DMS79 (cell line): ENCODE data around the gene QARS1.
A peak's percentile ranks its signal among the peaks of the same experiment; 100 is the strongest.

Experiments
- DNase-seq: peaks from one replicate; lab custom pipeline; 2025; lab: John Stamatoyannopoulos, UW

The QARS1 gene

GRCh38 chr3:49120438-49121131, 16.0 kb upstream of the QARS1 start, which contains the start of gene USP19:
TSS of gene USP19 (minus strand) at chr3:49120823. CDS start at chr3:49119145, 1,678 bp downstream.
- peak; percentile 68 for DNase-seq

GRCh38 chr3:49120096-49120437, 15.5 kb upstream of the QARS1 start:
- DNase-seq, result no peak

- no peak for DNase-seq
Observed at GRCh38 chr3:49119439-49119838, 14.9 kb upstream of the QARS1 start.

DNA sequence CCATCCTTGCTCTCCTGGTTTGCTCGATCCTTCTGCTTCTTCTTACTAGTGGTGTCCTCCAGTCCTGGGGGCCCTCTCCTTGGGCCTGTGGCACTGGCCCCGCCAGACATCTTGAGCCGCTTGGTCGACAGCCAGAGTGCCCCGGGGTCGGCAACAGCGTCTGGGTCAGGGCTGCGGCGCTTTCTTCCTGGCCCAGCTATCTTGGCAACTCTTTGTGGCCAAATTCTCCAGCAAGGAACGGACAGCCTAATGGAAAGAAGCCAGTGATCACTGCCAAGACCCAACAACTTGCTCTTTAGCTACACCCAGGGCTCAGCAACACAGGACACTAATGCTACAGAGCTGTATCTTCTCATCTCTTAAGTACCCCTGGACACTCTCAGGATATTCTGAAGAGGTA, 14.5 kb upstream of the QARS1 start:
- DNase-seq, result no peak

- no peak for DNase-seq
Observed at GRCh38 chr3:49112262-49112661, 7.7 kb upstream of the QARS1 start.

GRCh38 chr3:49111347-49111746, 6.8 kb upstream of the QARS1 start:
- DNase-seq, result no peak

DNA sequence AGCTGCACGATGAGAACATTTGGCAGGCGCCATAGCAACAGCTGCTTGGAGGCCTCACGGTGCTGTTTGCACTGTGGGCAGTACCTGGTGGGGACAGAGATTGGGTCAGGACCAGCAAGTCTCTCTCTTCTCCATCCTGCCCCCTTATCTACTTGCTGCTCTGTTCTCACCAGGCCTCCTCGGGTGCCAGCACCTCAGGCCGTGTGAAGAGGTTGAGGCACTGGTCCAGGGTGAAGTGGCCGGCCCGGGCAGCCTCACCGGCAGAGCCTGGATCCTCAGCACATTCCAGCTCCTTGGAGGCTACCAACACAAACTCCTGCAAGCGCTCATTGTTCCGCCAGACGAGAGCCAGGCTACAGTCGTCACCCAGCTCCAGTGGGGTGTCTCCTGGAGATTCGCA, 6.2 kb upstream of the QARS1 start:
- DNase-seq, result no peak

DNA sequence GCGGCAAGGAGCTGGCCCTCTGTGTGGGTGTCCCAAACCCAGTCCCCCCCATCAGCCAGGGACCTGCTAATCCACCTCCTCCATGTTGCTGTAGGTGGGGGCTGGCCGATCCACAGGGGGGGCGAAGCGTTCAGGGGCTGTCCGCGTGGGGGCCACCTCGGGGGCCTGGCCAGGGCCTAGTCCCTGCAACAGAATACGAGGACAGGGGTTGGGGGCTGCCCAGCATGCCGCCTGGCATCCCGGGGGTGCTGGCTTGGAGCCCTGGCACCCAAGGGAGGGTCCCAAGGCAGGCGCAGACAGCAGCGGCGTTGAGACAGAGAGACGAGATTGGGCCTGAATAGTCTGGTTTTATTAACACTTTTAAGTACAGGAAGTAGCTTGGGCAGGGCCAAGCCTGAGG, 3.8 kb upstream of the QARS1 start:
- DNase-seq, result no peak

GRCh38 chr3:49104052-49104426, 518 bp downstream of the QARS1 start:
- DNase-seq, result no peak

DNA sequence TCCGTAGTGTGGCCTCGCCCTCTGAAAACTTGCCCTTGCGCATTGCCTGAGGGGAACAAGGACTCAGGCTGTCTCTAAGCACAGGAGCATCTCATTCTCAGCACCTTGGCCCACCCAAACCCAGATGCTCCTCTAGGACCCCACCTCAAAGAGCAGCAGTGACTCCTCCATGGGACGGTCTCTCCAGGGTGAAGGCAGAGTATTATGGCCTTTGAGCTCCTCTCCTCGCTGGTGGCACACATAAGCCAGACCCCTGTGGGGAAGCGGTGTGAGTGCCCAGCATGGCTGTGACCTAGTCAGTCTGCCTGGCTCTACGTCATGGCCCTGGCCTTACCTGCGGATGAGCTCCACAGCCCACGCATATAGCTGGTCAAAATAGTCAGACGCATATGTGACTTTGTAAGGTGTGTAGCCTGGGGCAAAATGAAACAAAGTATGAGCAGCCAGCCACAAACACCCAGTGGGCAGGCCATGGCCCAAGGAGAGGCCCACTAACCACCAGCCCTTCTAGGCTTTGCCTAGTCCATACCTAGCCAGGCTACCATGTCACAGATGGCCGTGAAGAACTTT, 4.4 kb downstream of the QARS1 start:
- no peak for DNase-seq

DNA sequence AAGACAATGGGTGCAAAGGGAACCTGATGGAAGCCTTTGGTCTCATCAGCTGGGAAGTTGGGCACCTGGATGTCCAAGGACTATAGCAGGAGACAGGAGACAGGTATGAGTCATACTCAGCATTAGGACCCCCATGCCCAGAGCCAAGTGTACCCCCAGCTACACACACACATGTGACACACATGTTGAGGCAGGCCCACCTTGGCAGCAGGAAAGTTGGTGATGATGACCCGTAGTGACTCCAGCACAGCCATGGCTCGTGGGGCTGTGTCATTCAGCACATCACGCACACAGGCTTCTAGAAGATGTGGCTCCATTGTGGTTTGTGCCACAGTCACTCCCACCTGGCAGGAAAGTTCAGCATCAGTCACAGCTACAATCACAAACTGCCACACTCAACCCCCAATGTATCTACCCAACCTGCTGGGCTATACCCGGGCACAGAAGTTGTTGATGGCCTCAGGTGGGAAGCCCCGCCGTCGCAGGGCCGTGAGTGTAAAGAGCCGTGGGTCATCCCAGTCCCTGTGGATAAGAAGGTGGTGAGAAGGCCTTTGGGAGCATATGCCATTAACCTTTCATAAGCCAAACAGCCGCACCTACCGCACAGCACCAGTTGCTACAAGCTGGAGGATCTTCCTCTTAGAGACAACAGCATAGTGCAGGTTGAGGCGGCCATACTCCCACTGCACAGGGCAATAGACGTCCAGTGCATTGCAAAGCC, 5.5 kb downstream of the QARS1 start:
- no peak for DNase-seq

- peak; percentile 23 for DNase-seq
Observed at GRCh38 chr3:49098429-49098828, 6.1 kb downstream of the QARS1 start.

- peak; percentile 84 for DNase-seq
Observed at GRCh38 chr3:49093853-49094767, 10.4 kb downstream of the QARS1 start, which contains the start of gene QRICH1. TSS of gene QRICH1 (minus strand) at chr3:49094071. CDS start at chr3:49077017, 17,054 bp downstream.

DNA sequence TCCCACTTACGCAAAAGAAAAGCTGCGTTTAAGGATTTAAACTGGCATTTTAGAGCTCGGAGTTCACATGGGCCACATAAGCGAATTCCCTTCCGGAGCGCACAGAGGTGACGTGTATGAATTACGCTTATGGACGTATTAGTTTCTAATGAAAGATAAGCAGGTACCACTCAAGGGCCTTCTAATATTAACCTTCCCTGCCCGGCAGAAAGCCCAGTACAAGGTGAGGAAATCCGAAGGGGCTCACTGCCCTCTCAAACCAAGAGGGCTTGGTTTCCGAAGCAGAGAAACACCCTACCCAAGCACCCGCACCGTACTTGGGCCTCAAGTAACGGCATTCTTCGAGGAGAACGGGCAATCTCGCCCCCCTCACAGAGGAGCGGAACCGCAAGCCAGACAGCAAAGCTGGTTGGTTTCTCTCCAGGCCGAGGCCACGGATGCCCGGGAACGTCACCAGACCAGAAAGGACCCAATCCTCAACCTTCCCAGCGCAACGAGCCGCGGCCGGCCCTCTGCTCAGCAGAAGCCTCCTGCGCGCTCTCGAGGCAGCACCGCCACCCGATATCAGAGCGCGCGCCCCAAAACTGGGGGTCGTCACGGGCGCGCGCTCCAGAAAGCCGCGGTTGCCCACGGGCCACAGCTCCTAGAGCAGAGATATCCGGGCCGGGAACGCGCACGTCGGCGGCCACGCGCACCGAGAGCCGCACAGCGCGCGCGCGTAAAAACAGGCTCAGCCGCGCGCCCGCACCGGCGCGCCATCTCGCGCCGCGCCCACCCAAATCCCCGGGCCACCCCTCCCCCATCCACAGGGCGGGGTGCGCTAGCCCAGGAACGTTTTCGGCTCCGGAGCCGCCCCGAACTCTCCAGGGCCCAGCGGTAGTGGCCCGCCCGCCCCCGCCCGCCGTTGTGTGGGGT, 11.4 kb downstream of the QARS1 start:
- DNase-seq, result no peak

DNA sequence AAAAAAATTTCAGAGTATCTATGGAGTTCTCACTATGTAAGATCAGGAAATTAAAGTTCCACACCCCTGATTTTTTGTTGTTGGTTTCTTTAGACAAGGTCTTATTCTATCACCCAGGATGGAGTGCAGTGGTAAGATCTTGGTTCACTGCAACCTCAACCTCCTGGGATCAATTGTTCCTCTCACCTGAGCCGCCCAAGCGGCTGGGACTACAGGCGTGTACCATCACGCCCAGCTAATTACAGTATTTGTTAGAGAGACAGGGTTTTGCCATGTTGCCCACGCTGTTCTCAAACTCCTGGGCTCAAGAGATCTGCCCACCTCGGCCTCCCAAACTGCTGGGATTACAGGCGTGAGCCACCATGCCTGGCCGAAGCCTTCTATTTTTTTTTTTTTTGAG, 23.1 kb downstream of the QARS1 start:
- no peak for DNase-seq

GRCh38 chr3:49079270-49079669, 25.3 kb downstream of the QARS1 start:
- no peak for DNase-seq

GRCh38 chr3:49076646-49077045, 27.9 kb downstream of the QARS1 start:
- DNase-seq, result no peak

DNA sequence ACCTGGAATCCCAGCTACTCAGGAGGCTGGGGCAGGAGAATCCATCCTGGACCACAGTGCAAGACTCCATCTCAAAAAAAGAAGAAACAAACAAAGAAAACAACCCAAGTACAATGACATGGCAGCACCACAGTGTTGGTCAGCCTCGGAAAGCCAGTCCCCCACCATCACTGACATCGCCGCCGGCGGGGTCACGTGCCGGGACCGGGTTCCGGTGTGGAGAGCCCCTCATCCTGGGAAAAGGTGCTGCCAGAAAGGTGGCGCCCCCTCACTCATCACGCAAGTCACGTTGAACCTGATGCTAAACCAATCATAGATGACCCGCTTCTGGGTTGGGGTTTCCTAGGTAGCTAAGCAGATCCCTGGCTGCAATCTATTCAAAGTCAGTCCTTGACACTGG, 28.4 kb downstream of the QARS1 start:
- no peak for DNase-seq

DNA sequence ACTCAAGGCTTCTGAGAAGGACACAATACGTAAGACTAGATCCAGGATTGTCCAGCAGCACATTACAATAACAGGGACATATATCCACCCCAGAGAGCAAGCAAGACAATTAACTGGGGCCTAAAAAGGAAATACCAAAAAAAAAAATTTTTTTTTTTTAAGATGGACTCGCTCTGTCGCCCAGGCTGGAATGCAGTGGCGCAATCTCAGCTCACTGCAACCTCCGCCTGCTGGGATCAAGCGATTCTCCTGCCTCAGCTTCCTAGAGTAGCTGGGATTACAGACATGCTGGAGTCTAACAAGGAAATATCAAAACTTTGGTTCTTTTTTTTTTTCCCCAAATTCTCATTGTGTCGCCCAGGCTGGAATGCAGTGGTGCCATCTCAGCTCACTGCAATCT, 46.5 kb downstream of the QARS1 start:
- DNase-seq, result no peak

DNA sequence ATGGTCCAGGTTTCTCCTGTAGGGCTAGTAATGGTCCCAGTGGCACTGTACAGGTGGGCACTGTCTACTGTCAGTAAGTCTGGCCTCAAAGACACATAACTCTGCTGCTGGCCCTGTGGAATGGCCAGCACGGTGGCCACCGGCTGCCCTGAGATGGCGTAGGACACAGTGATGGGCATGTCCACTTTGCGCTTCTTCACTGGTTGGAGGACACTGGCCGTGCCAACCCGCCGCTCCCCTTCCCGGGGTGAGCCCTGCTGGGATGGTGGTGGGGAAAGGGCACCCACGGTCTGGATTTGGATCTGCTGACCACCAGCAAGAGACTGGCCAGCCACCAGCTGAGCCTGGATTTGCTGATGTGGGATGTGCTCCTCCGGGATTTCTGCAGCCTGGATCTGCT, 47.3 kb downstream of the QARS1 start:
- DNase-seq, result no peak

GRCh38 chr3:49054344-49054862, 50.2 kb downstream of the QARS1 start:
- DNase-seq, result no peak
